Stimulated activated CD4-positive, alpha-beta T cell treated with anti-CD3 and anti-CD28 coated beads, TNF-alpha, amount 100 ng/mL, for 1 hour (primary cell): Measurements from ENCODE around the gene GPA33.

Experiments used
- DNase-seq, 3 donors: peaks; one replicate each; pipeline ENCODE4 v3.0.0-alpha.2; 2020; ENCODE audit warnings: low read depth in 3 of 3, low spot score in 1 of 3

GPA33 gene

GRCh38 chr1:167090314-167090942 lies at the start of gene GPA33:
TSS of gene GPA33 (minus strand) at chr1:167090377. CDS start at chr1:167090287, 90 bp downstream.
- no peak for DNase-seq

GRCh38 chr1:167138703-167139102 lies 48.5 kb upstream of the GPA33 start:
- DNase-seq: no peak

- DNase-seq: no peak
These were observed 47.8 kb upstream of the GPA33 start for GRCh38 chr1:167137793-167138510.

GRCh38 chr1:167137332-167137781 lies 47.2 kb upstream of the GPA33 start:
- DNase-seq: no peak

GRCh38 chr1:167136806-167137205 lies 46.6 kb upstream of the GPA33 start:
- no peak for DNase-seq

GRCh38 chr1:167136191-167136614 lies 46.0 kb upstream of the GPA33 start:
- DNase-seq: no peak

- no peak for DNase-seq
These were observed 45.2 kb upstream of the GPA33 start for GRCh38 chr1:167135281-167135840.

- DNase-seq: no peak
These were observed 42.3 kb upstream of the GPA33 start for GRCh38 chr1:167132301-167133010.

GRCh38 chr1:167130829-167131510 lies 40.8 kb upstream of the GPA33 start:
- DNase-seq: no peak

GRCh38 chr1:167128261-167129227 lies 38.4 kb upstream of the GPA33 start:
- no peak for DNase-seq

GRCh38 chr1:167127661-167128060 lies 37.5 kb upstream of the GPA33 start:
- DNase-seq: no peak

GRCh38 chr1:167127236-167127635 lies 37.1 kb upstream of the GPA33 start:
- DNase-seq: no peak

GRCh38 chr1:167126811-167127210 lies 36.6 kb upstream of the GPA33 start:
- no peak for DNase-seq

- no peak for DNase-seq
These were observed 36.1 kb upstream of the GPA33 start for GRCh38 chr1:167126317-167126716.

GRCh38 chr1:167122568-167122967 lies 32.4 kb upstream of the GPA33 start:
- DNase-seq: no peak

GRCh38 chr1:167122121-167122480 lies 31.9 kb upstream of the GPA33 start:
- no peak for DNase-seq

- peak in 1 of 3 donors; percentile 5 for DNase-seq
These were observed 31.4 kb upstream of the GPA33 start for GRCh38 chr1:167121375-167122120.

- no peak for DNase-seq
These were observed 30.7 kb upstream of the GPA33 start for GRCh38 chr1:167120899-167121298.

- DNase-seq: no peak
These were observed 29.5 kb upstream of the GPA33 start for GRCh38 chr1:167119696-167120095.
